Measurements from ENCODE around the gene DLK2.
"Not testable (repeated sequence)": the region's sequence is repeated elsewhere in the genome, so short reads cannot be mapped to it uniquely, and the experiment has no call there.

The DLK2 gene

DNA sequence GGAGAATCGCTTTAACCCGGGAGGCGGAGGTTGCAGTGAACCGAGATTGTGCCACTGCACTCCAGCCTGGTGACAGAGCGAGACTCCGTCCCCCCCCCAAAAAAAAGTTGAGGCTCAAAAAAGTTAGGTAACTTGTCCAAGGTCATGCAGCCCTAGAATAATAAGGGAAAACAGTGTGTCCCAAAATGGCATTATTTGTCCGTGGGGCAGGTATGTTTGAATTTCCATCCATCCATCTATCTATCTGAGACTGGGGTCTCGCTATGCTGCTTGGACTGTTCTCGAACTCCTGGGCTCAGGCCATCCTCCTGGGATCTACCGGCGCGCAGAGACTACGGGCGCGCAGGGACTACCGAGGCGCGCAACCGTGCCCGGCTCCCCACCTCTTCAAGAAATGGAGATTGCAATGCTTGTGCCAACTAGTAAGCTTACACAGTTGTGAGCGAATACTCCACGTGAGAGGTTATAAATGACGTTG, 28.4 kb downstream of the DLK2 start:
- no peak for DNase-seq (ENCODE audit: low read depth in 2 of 2)

GRCh38 chr6:43425083-43425482, 30.3 kb downstream of the DLK2 start:
- not testable (repeated sequence) for DNase-seq (ENCODE audit: low read depth in 2 of 2)

GRCh38 chr6:43421831-43422230, 33.5 kb downstream of the DLK2 start:
- DNase-seq (ENCODE audit: low read depth in 2 of 2) = no peak

- DNase-seq (ENCODE audit: low read depth in 2 of 2) = no peak
Observed at GRCh38 chr6:43420012-43420709, 35.2 kb downstream of the DLK2 start.

DNA sequence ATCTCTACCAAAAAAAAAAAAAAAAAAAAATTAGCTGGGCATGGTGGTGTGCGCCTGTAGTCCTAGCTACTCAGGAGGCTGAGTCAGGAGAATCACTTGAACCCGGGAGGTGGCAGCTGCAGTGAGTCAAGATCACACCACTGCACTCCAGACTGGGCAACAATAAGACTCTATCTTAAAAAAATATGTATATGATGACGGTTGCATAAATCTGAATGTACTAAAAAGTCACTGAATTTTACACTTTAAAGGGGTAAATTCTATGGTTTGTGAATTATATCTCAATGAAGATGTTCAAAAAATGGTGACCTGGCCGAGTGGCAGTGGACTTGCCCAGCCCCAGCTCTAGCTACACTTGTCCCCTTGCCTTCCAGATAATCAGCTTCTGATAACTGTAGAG, 38.4 kb downstream of the DLK2 start:
- no peak for DNase-seq (ENCODE audit: low read depth in 2 of 2)

DNA sequence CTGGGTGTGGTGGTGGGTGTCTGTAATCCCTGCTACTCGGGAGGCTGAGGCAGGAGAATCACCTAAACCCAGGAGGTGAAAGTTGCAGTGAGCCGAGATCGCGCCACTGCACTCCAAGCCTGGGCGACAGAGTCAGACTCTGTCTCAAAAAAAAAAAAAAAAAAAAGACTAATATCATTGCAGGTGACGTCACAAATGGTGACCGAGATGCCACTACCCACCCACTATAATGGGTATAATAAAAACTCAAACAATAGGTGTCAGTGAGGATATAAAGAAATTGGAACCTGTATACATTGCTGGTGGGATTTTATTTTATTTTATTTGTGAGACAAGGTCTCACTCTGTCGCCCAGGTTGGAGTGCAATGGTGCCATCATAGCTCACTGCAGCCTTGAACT, 40.1 kb downstream of the DLK2 start:
- not testable (repeated sequence) for DNase-seq (ENCODE audit: low read depth in 2 of 2)

DNA sequence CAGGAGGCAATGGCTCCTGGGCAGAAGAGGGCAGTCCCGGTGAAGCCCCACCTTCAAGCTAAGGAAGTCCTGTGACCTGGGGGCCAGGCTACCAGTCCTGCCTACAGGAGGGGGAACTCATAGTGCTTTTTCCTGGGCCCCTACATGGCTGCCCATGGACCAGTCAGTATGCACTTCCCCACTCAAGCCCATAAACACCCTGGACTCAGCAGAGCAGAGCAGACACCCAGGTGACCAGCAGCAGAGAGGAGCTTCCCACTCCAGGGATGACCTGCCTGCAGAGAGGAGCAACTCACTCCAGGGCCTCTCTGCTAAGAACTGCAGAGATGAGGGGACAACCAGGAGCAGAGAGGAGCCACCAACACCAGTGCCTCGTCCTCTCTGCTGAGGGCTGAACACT, 42.3 kb downstream of the DLK2 start:
- DNase-seq (ENCODE audit: low read depth in 2 of 2) = no peak

GRCh38 chr6:43412541-43412940, 42.8 kb downstream of the DLK2 start:
- DNase-seq (ENCODE audit: low read depth in 2 of 2) = no peak

DNA sequence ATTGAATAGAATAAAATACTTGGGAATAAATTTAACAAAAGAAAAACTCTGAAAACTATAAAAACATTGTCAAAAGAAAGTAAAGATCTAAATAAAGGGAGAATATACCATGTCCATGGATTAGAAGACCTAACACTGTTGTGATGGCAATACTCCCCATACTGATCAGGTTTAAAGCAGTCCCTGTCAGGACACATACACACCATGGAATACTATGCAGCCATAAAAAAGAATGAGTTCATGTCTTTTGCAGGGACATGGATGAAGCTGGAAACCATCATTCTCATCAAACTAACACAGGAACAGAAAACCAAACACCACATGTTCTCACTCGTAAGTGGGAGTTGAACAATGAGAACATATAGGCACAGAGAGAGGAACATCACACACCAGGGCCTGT, 44.6 kb downstream of the DLK2 start:
- DNase-seq (ENCODE audit: low read depth in 2 of 2) = not testable (repeated sequence)

DNA sequence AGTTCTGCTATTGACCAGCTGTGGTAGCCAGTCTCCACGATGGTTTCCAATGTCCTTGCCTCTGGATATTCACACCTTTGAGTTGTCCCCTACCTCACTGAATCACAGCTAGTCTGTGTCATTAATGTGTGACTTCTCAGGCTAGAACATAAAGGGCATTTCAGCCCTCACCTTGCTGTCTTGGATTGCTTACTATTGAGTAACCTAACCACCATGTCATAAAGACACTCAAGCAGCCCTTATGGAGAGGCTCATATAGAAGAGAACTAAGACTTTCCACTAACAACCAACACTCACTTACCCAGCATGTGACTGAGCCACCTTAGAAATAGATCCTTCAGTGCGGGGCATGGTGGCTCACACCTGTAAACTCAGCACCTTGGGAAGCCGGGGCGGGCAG, 47.1 kb downstream of the DLK2 start:
- DNase-seq (ENCODE audit: low read depth in 2 of 2) = no peak

DNA sequence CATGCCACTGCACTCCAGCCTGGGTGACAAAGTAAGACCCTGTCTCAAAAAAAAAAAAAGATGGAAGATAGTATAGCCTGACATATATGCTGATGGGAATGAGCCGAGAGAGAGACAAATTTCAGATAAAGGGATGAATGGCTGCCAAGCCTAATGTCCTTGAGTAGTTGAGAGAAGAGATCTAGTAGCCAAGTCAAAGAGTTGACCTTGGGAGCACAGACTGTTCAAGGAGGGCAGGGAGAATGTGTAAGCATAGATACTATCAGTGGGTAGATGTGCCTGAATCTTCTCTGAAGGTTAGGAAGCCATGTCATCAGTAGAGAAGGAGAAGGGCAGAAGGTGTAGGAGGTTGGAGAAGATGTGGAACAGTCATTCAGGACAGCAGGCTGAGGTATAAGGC, 48.1 kb downstream of the DLK2 start:
- DNase-seq (ENCODE audit: low read depth in 2 of 2) = no peak

DNA sequence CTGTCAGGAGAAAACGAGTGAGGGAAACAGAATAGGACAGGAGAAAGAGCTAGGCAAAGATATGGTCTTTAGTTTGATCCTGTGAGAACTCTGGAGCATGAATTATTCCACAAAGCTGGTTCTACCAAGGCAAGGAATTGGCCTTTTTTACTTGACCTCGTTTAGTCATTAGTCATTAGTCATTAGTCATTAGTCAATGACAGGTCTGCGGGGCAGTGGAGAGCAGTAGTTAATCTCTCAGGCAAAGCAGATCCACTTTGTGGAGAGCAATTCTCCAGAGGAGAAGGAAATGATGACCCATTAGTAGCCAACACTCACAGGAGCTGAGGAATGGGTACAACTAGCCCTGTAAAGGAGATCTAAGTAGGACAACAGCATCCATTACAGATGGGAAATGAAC, 50.0 kb downstream of the DLK2 start:
- DNase-seq (ENCODE audit: low read depth in 2 of 2) = no peak

- no peak for DNase-seq (ENCODE audit: low read depth in 2 of 2)
Observed at GRCh38 chr6:43402820-43403219, 52.5 kb downstream of the DLK2 start.

DNA sequence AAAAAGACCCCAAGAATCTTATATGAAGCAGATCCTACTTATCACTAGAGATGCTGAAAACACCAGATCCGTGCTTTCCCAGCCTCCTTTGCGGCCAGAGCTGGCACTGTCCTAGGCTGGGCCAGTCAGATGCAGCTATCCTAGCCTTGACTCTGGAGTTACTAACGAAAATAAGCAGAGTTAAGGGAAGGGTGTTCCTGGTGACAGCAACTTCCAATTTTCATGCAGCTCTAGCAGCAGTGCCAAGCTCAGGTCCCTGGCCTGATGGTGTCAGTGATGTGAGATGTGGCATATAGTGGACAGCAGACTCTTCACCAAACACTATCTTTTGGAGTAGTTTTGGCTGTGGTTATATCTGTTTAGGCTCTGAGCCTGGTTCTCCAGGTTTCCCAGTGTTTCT, 53.6 kb downstream of the DLK2 start:
- DNase-seq (ENCODE audit: low read depth in 2 of 2) = no peak
